BJ (cell line): Measurements from ENCODE around the gene PLEKHM1. TPM values are rescaled to one million over a fixed set of nuclear protein-coding genes. Genes with fewer than 3 reads are reported as not detected.

Experiments used
- CTCF ChIA-PET: fragments of 350-600 bp; formaldehyde crosslinking; extraction: SDS; loops from one replicate; lab custom pipeline; 2021; ENCODE audit warnings: antibody characterized with exemption, inconsistent platforms; lab: Yijun Ruan, JAX
- POLR2A ChIA-PET: fragments of 300-600 bp; sonication (Branson Sonifier 250); formaldehyde crosslinking; extraction: SDS; loops from one replicate; lab custom pipeline; 2021; ENCODE audit warnings: antibody characterized with exemption; lab: Charles Lee
- DNase-seq: peaks from one replicate; pipeline ENCODE4 v3.0.0-alpha.2; 2011; ENCODE audit warnings: low read depth
- H3K27me3 ChIP-seq: 2 replicates; pipeline ENCODE4 v1.6.0; 2011; ENCODE audit warnings: low read length; ENCODE audit not compliant: control insufficient read depth, insufficient read depth
- H3K36me3 ChIP-seq: 2 replicates; pipeline ENCODE4 v1.5.1; 2011; ENCODE audit warnings: low read length; ENCODE audit not compliant: control insufficient read depth, insufficient read depth
- H3K4me3 ChIP-seq: 2 replicates; pipeline ENCODE4 v1.5.1; 2011; ENCODE audit warnings: low read depth, mild to moderate bottlenecking, control low read depth, low read length
- CTCF ChIP-seq: IDR thresholded peaks from 2 replicates; pipeline ENCODE4 v1.5.1; 2011; ENCODE audit warnings: low read depth, mild to moderate bottlenecking, control low read depth, inconsistent platforms, low read length, moderate library complexity; ENCODE audit not compliant: insufficient read depth
- polyA plus RNA-seq: library from polyadenylated mRNA; depleted of rRNA; stranded (reverse); fragments of >200 nt; gene quantifications from 2 replicates; pipeline ENCODE4 v1.2.3, GENCODE V29; 2011

The PLEKHM1 gene
- polyA plus RNA-seq, 1 experiment, result 28.7 TPM

GRCh38 chr17:45394091-45394490 is 96.4 kb downstream of the PLEKHM1 start:
- no peak for TF ChIP-seq CTCF
- ChIA-PET POLR2A (no interaction called here), CTCF (interaction anchor here (1.0 to 6.4 kb wide), 12 partner anchors 11 to 175 kb away, joined by 3 to 50 read pairs (median 7); no protein-coding TSS in a partner anchor)
- Histone ChIP-seq H3K27me3 (peaks cover 1% of the 10 kb centered on the region; the same call in 1 of the 2 replicates), H3K4me3 (no peak overlapping the region), H3K36me3 (no peaks in the 10 kb centered on the region)
- DNase-seq, result no peak

GRCh38 chr17:45393411-45393810 is 97.1 kb downstream of the PLEKHM1 start:
- Histone ChIP-seq H3K36me3 (no peaks in the 10 kb centered on the region), H3K4me3 (no peak overlapping the region), H3K27me3 (peaks cover 1% of the 10 kb centered on the region; the same call in 1 of the 2 replicates)
- no peak for DNase-seq
- TF ChIP-seq CTCF, result no peak
- POLR2A ChIA-PET, result no interaction called here
- CTCF ChIA-PET, result interaction anchor here (0.7 to 6.4 kb wide), 10 partner anchors 10 to 175 kb away, joined by 3 to 50 read pairs (median 9); no protein-coding TSS in a partner anchor

DNA sequence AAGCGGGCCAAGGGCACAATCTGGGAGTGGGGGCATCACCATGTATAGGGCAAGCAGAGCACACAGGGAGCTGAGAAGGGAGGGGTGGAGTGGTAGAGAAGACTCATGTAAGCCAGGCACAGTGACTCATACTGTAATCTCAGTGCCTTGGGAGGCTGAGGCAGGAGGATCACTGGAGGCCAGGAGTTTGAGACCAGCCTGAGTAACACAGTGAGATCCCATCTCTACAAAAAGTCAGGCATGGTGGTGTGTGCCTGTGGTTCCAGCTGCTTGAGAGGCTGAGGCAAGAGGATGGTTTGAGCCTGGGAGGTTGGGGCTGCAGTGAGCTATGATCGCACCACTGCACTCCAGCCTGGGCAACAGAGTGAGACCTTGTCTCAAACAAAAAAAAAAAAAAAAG is 98.6 kb downstream of the PLEKHM1 start:
- DNase-seq, result no peak
- CTCF ChIA-PET, result interaction anchor here (0.8 to 6.8 kb wide), 7 partner anchors 36 to 173 kb away, joined by 3 to 50 read pairs (median 3); no protein-coding TSS in a partner anchor
- Histone ChIP-seq H3K36me3 (no peaks in the 10 kb centered on the region), H3K27me3 (peaks cover 1% of the 10 kb centered on the region), H3K4me3 (no peak overlapping the region)
- POLR2A ChIA-PET, result no interaction called here
- TF ChIP-seq CTCF, result no peak

DNA sequence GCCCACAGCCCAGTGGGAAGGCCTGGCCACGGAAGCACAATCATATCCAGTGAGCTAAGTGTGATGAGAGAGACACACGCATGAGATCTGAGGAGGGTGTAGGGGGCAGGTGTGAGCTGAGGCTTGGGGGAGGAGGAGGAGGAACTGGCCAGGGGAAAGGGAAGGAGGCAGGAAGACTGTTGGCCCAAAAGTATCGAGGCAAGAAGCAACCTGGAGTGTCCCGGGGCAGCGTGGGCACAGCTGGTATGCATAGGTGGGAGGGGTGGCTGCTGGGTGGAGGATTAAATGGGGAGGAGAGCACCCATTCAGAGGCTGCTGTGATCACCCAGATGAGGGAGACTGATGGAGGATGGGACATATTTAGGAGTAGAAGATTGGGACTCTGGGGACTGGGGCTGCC is 99.2 kb downstream of the PLEKHM1 start:
- peaks cover 1% of the 10 kb centered on the region for H3K27me3 ChIP-seq
- no peaks in the 10 kb centered on the region for H3K36me3 ChIP-seq
- ChIA-PET CTCF (interaction anchor here (1.0 to 6.8 kb wide), 5 partner anchors 114 to 193 kb away, joined by 3 to 40 read pairs (median 3); no protein-coding TSS in a partner anchor), POLR2A (no interaction called here)
- no peak for DNase-seq
- TF ChIP-seq CTCF, result no peak
- H3K4me3 ChIP-seq, result no peak overlapping the region

GRCh38 chr17:45389354-45389753 is 101.2 kb downstream of the PLEKHM1 start:
- Histone ChIP-seq H3K27me3 (peaks cover 1% of the 10 kb centered on the region), H3K36me3 (no peaks in the 10 kb centered on the region), H3K4me3 (no peak overlapping the region)
- ChIA-PET POLR2A (no interaction called here), CTCF (interaction anchor here (0.6 to 7.4 kb wide), 9 partner anchors 18 to 254 kb away, joined by 3 to 85 read pairs (median 4); partner anchors contain the start of genes ACBD4 and FMNL1)
- no peak for DNase-seq
- no peak for TF ChIP-seq CTCF
